Mesendoderm (in vitro differentiated cells): ENCODE results near the gene MORC2.

Experiments used
- DNase-seq: peaks from one replicate; pipeline ENCODE4 v3.0.0; 2013
- H2AK5ac ChIP-seq: 2 replicates; pipeline ENCODE4 v1.6.1; 2013; ENCODE audit warnings: low read length, inconsistent platforms
- H2BK120ac ChIP-seq: 2 replicates; pipeline ENCODE4 v1.6.1; 2013; ENCODE audit warnings: low read depth, mild to moderate bottlenecking, low read length, moderate library complexity, mixed read lengths
- H2BK15ac ChIP-seq: replicated peaks from 2 replicates; pipeline ENCODE4 v1.6.1; 2013; ENCODE audit warnings: low read depth, mild to moderate bottlenecking, moderate library complexity
- H2BK5ac ChIP-seq: 2 replicates; pipeline ENCODE4 v1.6.1; 2013; ENCODE audit warnings: low read length, inconsistent platforms
- H3K18ac ChIP-seq: 2 replicates; pipeline ENCODE4 v1.6.1; 2013; ENCODE audit warnings: mild to moderate bottlenecking, low read length, mixed read lengths
- H3K23ac ChIP-seq: one replicate; pipeline ENCODE4 v1.6.1; 2013; ENCODE audit warnings: low read length
- H3K27ac ChIP-seq: 2 replicates; pipeline ENCODE4 v1.5.1; 2013; ENCODE audit warnings: low read depth, mild to moderate bottlenecking, inconsistent platforms, low read length, moderate library complexity
- H3K27me3 ChIP-seq: 2 replicates; pipeline ENCODE4 v1.6.1; 2013; ENCODE audit warnings: low read length, control low read depth, mild to moderate bottlenecking, inconsistent platforms; ENCODE audit not compliant: insufficient read depth, poor library complexity
- H3K36me3 ChIP-seq: 2 replicates; pipeline ENCODE4 v1.6.1; 2013; ENCODE audit warnings: low read length, inconsistent platforms; ENCODE audit not compliant: control insufficient read depth, insufficient read depth
- H3K4ac ChIP-seq: one replicate; pipeline ENCODE4 v1.6.1; 2013; ENCODE audit warnings: low read depth, mild to moderate bottlenecking, low read length, moderate library complexity
- H3K4me1 ChIP-seq: 2 replicates; pipeline ENCODE4 v1.6.1; 2013; ENCODE audit warnings: low read depth, low read length, inconsistent platforms; ENCODE audit not compliant: control insufficient read depth
- H3K4me2 ChIP-seq: 2 replicates; pipeline ENCODE4 v1.6.1; 2013; ENCODE audit warnings: low read length
- H3K4me3 ChIP-seq: 2 replicates; pipeline ENCODE4 v1.5.1; 2013; ENCODE audit warnings: mild to moderate bottlenecking, low read length
- H3K56ac ChIP-seq: one replicate; pipeline ENCODE4 v1.6.1; 2013; ENCODE audit warnings: low read length
- H3K79me1 ChIP-seq: 2 replicates; pipeline ENCODE4 v1.6.1; 2013; ENCODE audit warnings: low read length, inconsistent platforms
- H3K79me2 ChIP-seq: 2 replicates; pipeline ENCODE4 v1.6.1; 2013; ENCODE audit warnings: mild to moderate bottlenecking, low read length; ENCODE audit not compliant: control insufficient read depth, insufficient read depth
- H3K9ac ChIP-seq: 2 replicates; pipeline ENCODE4 v1.6.1; 2013; ENCODE audit warnings: low read length, inconsistent platforms
- H4K5ac ChIP-seq: one replicate; pipeline ENCODE4 v1.6.1; 2013; ENCODE audit warnings: low read length
- H4K8ac ChIP-seq: one replicate; pipeline ENCODE4 v1.6.1; 2013; ENCODE audit warnings: low read depth, mild to moderate bottlenecking, control low read depth, low read length, moderate library complexity
- whole genome bisulfite sequencing: extraction: QIAGEN DNeasy Blood & Tissue Kit; methylation state at CpG from one replicate; pipeline ENCODE4 v1.1.7; 2013; ENCODE audit warnings: low lambda C conversion rate, missing lambda C conversion rate; ENCODE audit not compliant: insufficient coverage; ENCODE audit errors: extremely low coverage; 5-methylcytosine and 5-hydroxymethylcytosine counted together

Gene MORC2

GRCh38 chr22:30931541-30932300 lies 36.9 kb downstream of the MORC2 start:
- H3K27me3 ChIP-seq: no peaks in the 10 kb centered on the region
- no peak overlapping the region for H3K18ac ChIP-seq
- no peak overlapping the region for H2BK5ac ChIP-seq
- no peak overlapping the region for H3K4me3 ChIP-seq
- H4K8ac ChIP-seq: no peak overlapping the region
- no peaks in the 10 kb centered on the region for H3K4me1 ChIP-seq
- no peak overlapping the region for H3K9ac ChIP-seq
- no peaks in the 10 kb centered on the region for H3K79me2 ChIP-seq
- no CpG with 5 or more reads among the region's 4 CpGs for WGBS
- H3K56ac ChIP-seq: no peak overlapping the region
- no peak for DNase-seq
- no peak overlapping the region for H3K23ac ChIP-seq
- H3K79me1 ChIP-seq: no peaks in the 10 kb centered on the region
- no peak overlapping the region for H2AK5ac ChIP-seq
- H3K36me3 ChIP-seq: peaks cover 37% of the 10 kb centered on the region
- H2BK120ac ChIP-seq: no peak overlapping the region
- no peak overlapping the region for H2BK15ac ChIP-seq
- no peak overlapping the region for H3K27ac ChIP-seq
- no peak overlapping the region for H4K5ac ChIP-seq
- no peak overlapping the region for H3K4ac ChIP-seq
- H3K4me2 ChIP-seq: no peak overlapping the region

- H2BK15ac ChIP-seq: no peak overlapping the region
- no peaks in the 10 kb centered on the region for H3K79me1 ChIP-seq
- no peak overlapping the region for H3K23ac ChIP-seq
- no peak overlapping the region for H3K4me3 ChIP-seq
- no peaks in the 10 kb centered on the region for H3K27me3 ChIP-seq
- no peak overlapping the region for H3K9ac ChIP-seq
- no peaks in the 10 kb centered on the region for H3K4me1 ChIP-seq
- no peaks in the 10 kb centered on the region for H3K79me2 ChIP-seq
- H3K4me2 ChIP-seq: no peak overlapping the region
- peaks cover 37% of the 10 kb centered on the region for H3K36me3 ChIP-seq
- H2AK5ac ChIP-seq: no peak overlapping the region
- DNase-seq: no peak
- H3K18ac ChIP-seq: no peak overlapping the region
- H4K8ac ChIP-seq: no peak overlapping the region
- no CpG with 5 or more reads among the region's 3 CpGs for WGBS
- no peak overlapping the region for H3K4ac ChIP-seq
- H4K5ac ChIP-seq: no peak overlapping the region
- H2BK5ac ChIP-seq: no peak overlapping the region
- H3K56ac ChIP-seq: no peak overlapping the region
- no peak overlapping the region for H3K27ac ChIP-seq
- no peak overlapping the region for H2BK120ac ChIP-seq
These were observed 38.3 kb downstream of the MORC2 start for GRCh38 chr22:30930228-30930627.

- Histone ChIP-seq H4K8ac (no peak overlapping the region), H3K79me2 (no peaks in the 10 kb centered on the region), H3K56ac (no peak overlapping the region), H3K23ac (no peak overlapping the region), H3K4me2 (no peak overlapping the region), H3K27me3 (no peaks in the 10 kb centered on the region), H2BK15ac (no peak overlapping the region), H3K9ac (no peak overlapping the region), H3K36me3 (peaks cover 30% of the 10 kb centered on the region), H3K18ac (no peak overlapping the region), H3K4me1 (no peaks in the 10 kb centered on the region), H4K5ac (no peak overlapping the region), H3K79me1 (no peaks in the 10 kb centered on the region), H3K27ac (no peak overlapping the region), H2BK120ac (no peak overlapping the region), H2BK5ac (no peak overlapping the region), H2AK5ac (no peak overlapping the region), H3K4ac (no peak overlapping the region), H3K4me3 (no peak overlapping the region)
- no peak for DNase-seq
- WGBS: no CpG with 5 or more reads among the region's 6 CpGs
These were observed 40.2 kb downstream of the MORC2 start for GRCh38 chr22:30928401-30928800.

GRCh38 chr22:30927806-30928205 lies 40.8 kb downstream of the MORC2 start:
- no CpG with 5 or more reads among the region's 10 CpGs for WGBS
- Histone ChIP-seq H2AK5ac (no peak overlapping the region), H3K79me2 (no peaks in the 10 kb centered on the region), H3K23ac (no peak overlapping the region), H3K56ac (no peak overlapping the region), H3K36me3 (peaks cover 27% of the 10 kb centered on the region), H3K4ac (no peak overlapping the region), H2BK15ac (no peak overlapping the region), H3K4me2 (no peak overlapping the region), H4K8ac (no peak overlapping the region), H3K4me1 (no peaks in the 10 kb centered on the region), H3K4me3 (no peak overlapping the region), H2BK5ac (no peak overlapping the region), H3K79me1 (no peaks in the 10 kb centered on the region), H2BK120ac (no peak overlapping the region), H4K5ac (no peak overlapping the region), H3K27ac (no peak overlapping the region), H3K9ac (no peak overlapping the region), H3K27me3 (no peaks in the 10 kb centered on the region), H3K18ac (no peak overlapping the region)
- DNase-seq: no peak

GRCh38 chr22:30926706-30927105 lies 41.9 kb downstream of the MORC2 start:
- no peaks in the 10 kb centered on the region for H3K79me1 ChIP-seq
- no peak overlapping the region for H4K8ac ChIP-seq
- no peak overlapping the region for H2BK120ac ChIP-seq
- no peak overlapping the region for H4K5ac ChIP-seq
- no peak overlapping the region for H3K4me3 ChIP-seq
- H3K27me3 ChIP-seq: no peaks in the 10 kb centered on the region
- no peaks in the 10 kb centered on the region for H3K4me1 ChIP-seq
- H2BK5ac ChIP-seq: no peak overlapping the region
- H2AK5ac ChIP-seq: no peak overlapping the region
- no peak overlapping the region for H3K4me2 ChIP-seq
- DNase-seq: no peak
- no peak overlapping the region for H3K56ac ChIP-seq
- no peak overlapping the region for H3K4ac ChIP-seq
- no CpG with 5 or more reads among the region's 4 CpGs for WGBS
- no peak overlapping the region for H3K23ac ChIP-seq
- no peak overlapping the region for H3K18ac ChIP-seq
- H2BK15ac ChIP-seq: no peak overlapping the region
- no peak overlapping the region for H3K9ac ChIP-seq
- H3K27ac ChIP-seq: no peak overlapping the region
- H3K36me3 ChIP-seq: peaks cover 21% of the 10 kb centered on the region
- H3K79me2 ChIP-seq: no peaks in the 10 kb centered on the region

GRCh38 chr22:30925667-30926066 lies 42.9 kb downstream of the MORC2 start:
- Histone ChIP-seq H4K8ac (no peak overlapping the region), H2AK5ac (no peak overlapping the region), H2BK15ac (no peak overlapping the region), H2BK120ac (no peak overlapping the region), H3K36me3 (peaks cover 19% of the 10 kb centered on the region), H3K4ac (no peak overlapping the region), H3K18ac (no peak overlapping the region), H3K9ac (no peak overlapping the region), H3K27ac (no peak overlapping the region), H3K23ac (no peak overlapping the region), H3K79me1 (no peaks in the 10 kb centered on the region), H3K79me2 (no peaks in the 10 kb centered on the region), H3K4me1 (no peaks in the 10 kb centered on the region), H4K5ac (no peak overlapping the region), H3K56ac (no peak overlapping the region), H3K4me2 (no peak overlapping the region), H3K27me3 (no peaks in the 10 kb centered on the region), H3K4me3 (no peak overlapping the region), H2BK5ac (no peak overlapping the region)
- DNase-seq: no peak
- no CpG with 5 or more reads among the region's 5 CpGs for WGBS
